ENCODE data around the gene RAB11FIP3.

DNA sequence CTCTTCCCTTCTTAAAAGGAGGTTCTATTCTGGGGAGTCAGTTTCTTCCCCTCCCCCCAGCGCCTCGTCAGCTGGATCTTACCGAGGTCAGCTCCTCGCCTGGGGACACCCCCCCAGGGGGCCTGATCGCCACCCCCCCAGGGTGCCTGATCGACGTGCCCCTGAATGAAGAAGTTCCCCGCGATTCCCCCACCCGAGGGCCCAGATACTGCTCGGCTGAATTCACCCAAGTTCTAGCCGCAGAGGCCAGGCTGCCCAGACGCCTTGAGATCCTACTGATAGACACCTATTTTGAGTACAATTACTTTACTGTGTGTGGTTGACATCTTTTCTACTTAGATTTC, 1.4 kb downstream of the RAB11FIP3 start:
- TF ChIP-seq EZH2phosphoT487 (IDR thresholded peaks at IDR 0.05; ENCODE audit: insufficient read depth, low read depth) (no peak), EZH2 (IDR thresholded peaks at IDR 0.05; ENCODE audit: insufficient read depth, poor library complexity, severe bottlenecking) (no peak)

Measured in GM23248 (cell line).